HFFc6 (cell line): ENCODE data around the gene SFTPB. TPM values are rescaled to one million over a fixed set of nuclear protein-coding genes. Genes with fewer than 3 reads are reported as not detected.

Source experiments
- DNase-seq: peaks from one replicate; pipeline ENCODE4 v3.0.0-alpha.2; 2018
- H3K27ac Mint-ChIP-seq: 2 replicates; pipeline ENCODE4 v1.8.0; 2020; ENCODE audit warnings: mild to moderate bottlenecking, mixed read lengths
- H3K27me3 Mint-ChIP-seq: 2 replicates; pipeline ENCODE4 v1.8.0; 2021; ENCODE audit warnings: mild to moderate bottlenecking, moderate library complexity, mixed read lengths; ENCODE audit not compliant: insufficient read depth
- H3K36me3 Mint-ChIP-seq: 2 replicates; pipeline ENCODE4 v1.8.0; 2021; ENCODE audit warnings: low read depth, mixed read lengths
- H3K4me1 Mint-ChIP-seq: 2 replicates; pipeline ENCODE4 v1.8.0; 2020; ENCODE audit warnings: low read depth, mixed read lengths
- H3K4me3 Mint-ChIP-seq: 2 replicates; pipeline ENCODE4 v1.8.0; 2020; ENCODE audit warnings: mild to moderate bottlenecking, moderate library complexity, mixed read lengths
- H3K9me3 Mint-ChIP-seq: 2 replicates; pipeline ENCODE4 v1.8.0; 2020; ENCODE audit warnings: mild to moderate bottlenecking, mixed read lengths
- total RNA-seq, 6 experiments: library from RNA; stranded (reverse); fragmentation: NEBNext Ultra II Directional; extraction: Animal tissue kit (Norgen Biotek cat#: 25700); gene quantifications; 2 replicates in 1 of 6; 3 replicates in 5 of 6; pipeline ENCODE4 v1.2.3, GENCODE V29; 2021
- TF ChIP-seq, protein P1 (sequence below): fragments of 200-600 bp; sonication (generic); IDR thresholded peaks from 2 replicates; pipeline ENCODE4 v1.5.0; 2021; ENCODE audit warnings: antibody characterized with exemption, mild to moderate bottlenecking

The SFTPB gene
- total RNA-seq, 6 experiments from 2014 or later, result not detected

DNA sequence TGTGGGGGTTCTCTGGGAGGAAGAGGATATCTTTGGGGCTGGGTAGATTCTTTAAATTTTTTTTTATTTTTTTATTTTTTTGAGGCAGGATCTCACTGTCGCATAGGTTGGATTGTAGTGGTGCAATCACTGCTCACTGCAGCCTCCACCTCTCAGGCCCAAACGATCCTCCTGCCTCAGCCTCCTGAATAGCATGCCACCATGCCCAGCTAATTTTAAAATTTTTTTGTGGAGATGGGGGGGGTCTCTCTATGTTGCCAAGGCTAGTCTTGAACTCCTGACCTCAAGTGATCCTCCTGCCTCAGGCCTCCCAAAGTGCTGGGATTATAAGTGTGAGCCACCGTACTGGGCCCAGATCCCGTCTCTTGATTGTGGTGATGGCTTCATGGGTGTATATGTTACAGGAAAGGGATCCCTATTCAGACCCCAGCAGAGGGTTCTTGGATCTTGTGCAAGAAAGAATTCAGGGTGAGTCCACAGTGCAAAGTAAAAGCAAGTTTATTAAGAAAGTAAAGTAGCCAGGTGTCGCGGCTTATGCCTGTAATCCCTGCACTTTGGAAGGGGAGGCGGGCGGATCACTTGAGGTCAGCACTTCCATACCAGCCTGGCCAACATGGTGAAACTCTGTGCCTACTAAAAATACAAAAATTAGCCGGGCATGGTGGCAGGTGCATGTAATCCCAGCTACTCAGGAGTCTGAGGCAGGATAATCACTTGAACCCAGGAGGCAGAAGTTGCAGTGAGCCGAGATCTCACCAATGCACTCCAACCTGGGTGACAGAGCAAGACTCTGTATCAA lies 54.1 kb downstream of the SFTPB start:
- Mint-ChIP-seq H3K9me3 (no peaks in the 10 kb centered on the region), H3K27ac (no peak overlapping the region), H3K4me1 (peaks cover 26% of the 10 kb centered on the region), H3K4me3 (no peak overlapping the region), H3K27me3 (peaks cover 3% of the 10 kb centered on the region; the same call in 1 of the 2 replicates), H3K36me3 (peaks cover 10% of the 10 kb centered on the region)
- DNase-seq, result no peak
- TF ChIP-seq, protein P1, sequence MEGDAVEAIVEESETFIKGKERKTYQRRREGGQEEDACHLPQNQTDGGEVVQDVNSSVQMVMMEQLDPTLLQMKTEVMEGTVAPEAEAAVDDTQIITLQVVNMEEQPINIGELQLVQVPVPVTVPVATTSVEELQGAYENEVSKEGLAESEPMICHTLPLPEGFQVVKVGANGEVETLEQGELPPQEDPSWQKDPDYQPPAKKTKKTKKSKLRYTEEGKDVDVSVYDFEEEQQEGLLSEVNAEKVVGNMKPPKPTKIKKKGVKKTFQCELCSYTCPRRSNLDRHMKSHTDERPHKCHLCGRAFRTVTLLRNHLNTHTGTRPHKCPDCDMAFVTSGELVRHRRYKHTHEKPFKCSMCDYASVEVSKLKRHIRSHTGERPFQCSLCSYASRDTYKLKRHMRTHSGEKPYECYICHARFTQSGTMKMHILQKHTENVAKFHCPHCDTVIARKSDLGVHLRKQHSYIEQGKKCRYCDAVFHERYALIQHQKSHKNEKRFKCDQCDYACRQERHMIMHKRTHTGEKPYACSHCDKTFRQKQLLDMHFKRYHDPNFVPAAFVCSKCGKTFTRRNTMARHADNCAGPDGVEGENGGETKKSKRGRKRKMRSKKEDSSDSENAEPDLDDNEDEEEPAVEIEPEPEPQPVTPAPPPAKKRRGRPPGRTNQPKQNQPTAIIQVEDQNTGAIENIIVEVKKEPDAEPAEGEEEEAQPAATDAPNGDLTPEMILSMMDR, result no peak

DNA sequence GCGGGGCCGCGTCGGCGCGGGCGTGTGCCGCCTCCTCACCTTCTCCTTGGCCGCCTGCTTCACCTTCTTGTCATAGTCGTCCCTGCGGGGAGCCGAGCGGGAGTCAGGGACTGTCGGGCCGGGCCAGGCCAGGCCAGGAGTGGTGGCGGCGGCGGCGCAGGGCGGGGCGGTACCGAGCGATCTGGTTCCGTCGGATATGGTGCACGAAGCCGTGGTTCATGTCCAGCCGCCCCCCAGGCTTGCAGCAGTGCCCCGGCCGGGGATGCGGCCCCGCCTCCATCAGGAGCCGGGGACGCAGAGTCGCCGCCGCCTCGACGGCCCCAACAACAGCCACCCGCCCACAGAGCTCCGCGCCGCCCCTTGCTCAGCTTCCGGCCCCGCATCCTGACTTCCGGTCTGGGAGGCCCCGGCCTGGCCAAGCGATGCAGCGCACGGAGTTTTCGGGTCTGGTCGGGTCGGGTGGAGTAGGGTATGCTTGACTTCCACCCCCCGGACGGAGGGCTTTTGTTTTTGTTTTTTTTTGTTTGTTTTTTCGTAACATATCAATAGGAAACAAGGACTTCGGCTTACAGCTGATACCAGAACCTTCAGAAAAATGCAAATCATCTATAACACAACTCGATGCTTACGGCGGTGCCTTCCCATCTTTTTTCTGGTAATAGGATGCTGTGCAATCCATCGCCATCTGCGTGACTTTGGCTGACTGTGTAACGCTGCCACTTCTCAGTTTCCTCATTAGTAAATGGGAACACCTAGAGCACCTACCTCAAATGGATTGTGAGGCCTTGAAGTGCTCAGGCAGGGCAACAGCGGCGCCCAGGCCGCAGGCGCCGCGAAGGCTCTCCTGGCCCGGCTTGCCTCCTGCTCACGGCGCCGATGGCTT lies 56.1 kb downstream of the SFTPB start, which contains the start of gene C2orf68:
Gene C2orf68, minus strand, starts transcription at position 362 of the 883 bp plus-strand sequence. Its CDS starts 82 bp downstream, at position 280.
- TF ChIP-seq, protein P1, result no peak
- Mint-ChIP-seq H3K27ac (peak within 1 kb of the TSS; percentile 91), H3K9me3 (no peaks in the 10 kb centered on the region), H3K4me3 (peak within 1 kb of the TSS; percentile 98), H3K36me3 (peaks cover 17% of the 10 kb centered on the region), H3K4me1 (peaks cover 26% of the 10 kb centered on the region), H3K27me3 (peaks cover 3% of the 10 kb centered on the region; the same call in 1 of the 2 replicates)
- peak; percentile 71 for DNase-seq

DNA sequence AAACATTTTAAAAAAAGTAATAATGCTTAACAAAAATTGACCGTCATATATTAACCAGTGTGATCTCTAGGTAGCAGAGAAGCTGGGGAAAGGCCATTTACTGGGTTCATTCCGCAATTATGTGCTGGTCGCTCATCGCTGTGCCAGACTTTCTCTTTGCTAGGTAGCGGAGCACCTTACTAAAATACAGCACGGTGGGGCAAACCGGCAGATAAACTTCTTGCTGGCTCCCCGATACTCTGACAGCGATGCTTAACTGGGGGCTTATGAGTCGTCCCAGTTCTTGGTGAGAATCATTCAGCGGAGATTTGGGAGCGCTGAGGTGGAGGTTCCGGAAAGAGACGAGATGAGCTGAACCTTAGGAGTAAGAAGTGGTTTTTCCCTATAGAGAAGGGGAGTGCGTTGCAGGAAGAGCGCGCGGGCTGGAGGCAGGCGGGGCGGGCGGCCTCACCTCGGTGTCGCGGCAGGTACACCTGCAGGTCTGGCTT lies 56.7 kb downstream of the SFTPB start:
- peak overlapping the region; percentile 98 for H3K4me3 Mint-ChIP-seq
- no peak for DNase-seq
- peak overlapping the region; percentile 91 for H3K27ac Mint-ChIP-seq
- H3K27me3 Mint-ChIP-seq, result peaks cover 3% of the 10 kb centered on the region; the same call in 1 of the 2 replicates
- no peaks in the 10 kb centered on the region for H3K9me3 Mint-ChIP-seq
- peaks cover 19% of the 10 kb centered on the region for H3K36me3 Mint-ChIP-seq
- H3K4me1 Mint-ChIP-seq, result peaks cover 33% of the 10 kb centered on the region
- TF ChIP-seq, protein P1, result no peak

Other genes with a start within 250 kb of the SFTPB start
- gene SH2D6, start 249.5 kb downstream of the SFTPB start, total RNA-seq, result under 1 TPM in 3 of 6 experiments, not detected in 3; 0.25 to 0.52 (median 0.37) TPM
- 100 to 1,000 TPM; 138 to 171 (median 158) TPM for gene MAT2A, start 129.0 kb downstream of the SFTPB start, total RNA-seq
- gene GGCX, start 106.7 kb downstream of the SFTPB start, total RNA-seq, result 10 to 100 TPM; 55.9 to 68.9 (median 62.4) TPM
- under 1 TPM in 4 of 6 experiments, not detected in 2; 0.31 to 0.46 (median 0.35) TPM for gene VAMP8, start 90.6 kb downstream of the SFTPB start, total RNA-seq
- 10 to 100 TPM; 51.2 to 84.2 (median 71.4) TPM for gene VAMP5, start 83.8 kb downstream of the SFTPB start, total RNA-seq
- gene RNF181, start 72.5 kb downstream of the SFTPB start, total RNA-seq, result 100 to 1,000 TPM; 121 to 160 (median 146) TPM
- gene TMEM150A, start 65.5 kb downstream of the SFTPB start, total RNA-seq, result 10 to 100 TPM; 10.3 to 20.4 (median 12.7) TPM
- 10 to 100 TPM; 13.7 to 17.6 (median 16.0) TPM for gene C2orf68, start 56.1 kb downstream of the SFTPB start, total RNA-seq
- gene USP39, start 52.0 kb downstream of the SFTPB start, total RNA-seq, result 10 to 100 TPM; 44.1 to 49.2 (median 47.4) TPM
- not detected for gene GNLY, start 26.2 kb upstream of the SFTPB start, total RNA-seq
- gene ATOH8, start 85.8 kb upstream of the SFTPB start, total RNA-seq, result 10 to 100 TPM; 34.4 to 53.0 (median 45.5) TPM
- gene ST3GAL5, start 220.8 kb upstream of the SFTPB start, total RNA-seq, result 10 to 100 TPM; 12.7 to 17.4 (median 15.2) TPM